HepG2 (cell line): ENCODE measurements around the gene PPRC1. TPM values are rescaled to one million over a fixed set of nuclear protein-coding genes. Genes with fewer than 3 reads are reported as not detected.

Experiments
- ATAC-seq: fragments of 200-7000 bp; cut with Tn5 transposase; 3 replicates; pipeline ENCODE4 v1.9.1; 2020; ENCODE audit warnings: mild to moderate bottlenecking, moderate library complexity
- BruUV-seq: library from RNA; stranded (reverse); fragments of 400-500 nt; replicated peaks from 2 replicates; lab custom pipeline; 2021; lab: Mats Ljungman, UMichigan
- CTCF ChIA-PET: fragments of 300-600 bp; formaldehyde crosslinking; extraction: SDS; loops from one replicate; lab custom pipeline; 2021; ENCODE audit warnings: low total read pairs, inconsistent platforms, low intra/inter-chr PET ratio; lab: Yijun Ruan, JAX
- POLR2A ChIA-PET: fragments of 350-600 bp; sonication (Branson Sonifier 250); formaldehyde crosslinking; loops from one replicate; lab custom pipeline; 2020; ENCODE audit warnings: antibody characterized with exemption, inconsistent platforms; lab: Yijun Ruan, JAX
- DNase-seq: peaks from one replicate; pipeline ENCODE4 v3.0.0-alpha.2; 2015; ENCODE audit warnings: low spot score
- FAIRE-seq: peaks from 3 replicates; lab custom pipeline; 2011; peaks lifted over from hg19 to GRCh38; lab: Jason Lieb, UNC
- H2AFZ ChIP-seq: one replicate; pipeline ENCODE4 v1.6.1; 2011; ENCODE audit warnings: low read length, inconsistent platforms
- H3K27ac ChIP-seq: fragments of 300-600 bp; 3 replicates; pipeline ENCODE4 v1.8.0; 2011; ENCODE audit warnings: mixed run types, mild to moderate bottlenecking, mixed read lengths, low read length, inconsistent platforms; ENCODE audit not compliant: insufficient read depth; ENCODE audit errors: extremely low read length
- H3K27me3 ChIP-seq, 2 experiments: fragments of 200-600 bp in 1 of 2; 2 replicates in 1 of 2; 3 replicates in 1 of 2; pipeline versions ENCODE4 v1.6.0 to v1.8.0; 2011; ENCODE audit warnings: low read length in 2 of 2, mild to moderate bottlenecking in 2 of 2, moderate library complexity in 2 of 2, inconsistent platforms in 1 of 2; ENCODE audit not compliant: insufficient read depth in 2 of 2, control insufficient read depth in 1 of 2
- H3K36me3 ChIP-seq, 2 experiments: fragments of 200-600 bp in 1 of 2; replicated peaks in 1 of 2; 2 replicates in 1 of 2; 3 replicates in 1 of 2; pipeline versions ENCODE4 v1.5.1 to v1.8.0; 2011; ENCODE audit warnings: low read length in 2 of 2, inconsistent platforms in 1 of 2; ENCODE audit not compliant: insufficient read depth in 2 of 2, control insufficient read depth in 1 of 2
- H3K4me1 ChIP-seq: 2 replicates; pipeline ENCODE4 v1.5.1; 2012; ENCODE audit warnings: low read length, inconsistent platforms; ENCODE audit not compliant: insufficient read depth
- H3K4me2 ChIP-seq: 2 replicates; pipeline ENCODE4 v1.6.0; 2011; ENCODE audit warnings: low read depth, low read length, inconsistent platforms
- H3K4me3 ChIP-seq, 3 experiments: fragments of 200-600 bp in 1 of 3; sonication (generic), shearing (Covaris generic) in 1 of 3; replicated peaks in 1 of 3; 2 replicates each; pipeline ENCODE4 v1.5.1; 2011 to 2016; ENCODE audit warnings: low read length in 3 of 3, inconsistent platforms in 2 of 3, low read depth in 2 of 3, mild to moderate bottlenecking in 2 of 3, control low read depth in 1 of 3, mixed read lengths in 1 of 3; ENCODE audit not compliant: insufficient read depth in 1 of 3
- H3K79me2 ChIP-seq: one replicate; pipeline ENCODE4 v1.6.1; 2011; ENCODE audit warnings: low read length, inconsistent platforms; ENCODE audit not compliant: insufficient read depth
- H3K9ac ChIP-seq: 2 replicates; pipeline ENCODE4 v1.6.0; 2011; ENCODE audit warnings: mild to moderate bottlenecking, low read depth, low read length, inconsistent platforms; ENCODE audit not compliant: insufficient read depth
- H3K9me3 ChIP-seq: 2 replicates; pipeline ENCODE4 v1.5.1; 2012; ENCODE audit warnings: mild to moderate bottlenecking, low read length
- H4K20me1 ChIP-seq: 2 replicates; pipeline ENCODE4 v1.6.0; 2011; ENCODE audit warnings: inconsistent platforms, mild to moderate bottlenecking, low read length, moderate library complexity; ENCODE audit not compliant: insufficient read depth
- HDAC1 ChIP-seq: sonication (generic); formaldehyde crosslinking; IDR thresholded peaks from 2 replicates; pipeline ENCODE4 v1.5.1; 2020; ENCODE audit warnings: mild to moderate bottlenecking, missing genetic modification reagents
- REL ChIP-seq: sonication (generic); formaldehyde crosslinking; conservative IDR thresholded peaks from 2 replicates; pipeline ENCODE4 v1.8.0; 2022; ENCODE audit warnings: mild to moderate bottlenecking, missing genetic modification reagents, moderate library complexity
- REXO4 ChIP-seq: sonication (generic); formaldehyde crosslinking; IDR thresholded peaks from 2 replicates; pipeline ENCODE4 v1.8.0; 2022; ENCODE audit warnings: missing genetic modification reagents, mild to moderate bottlenecking, borderline replicate concordance
- SIN3A ChIP-seq: IDR thresholded peaks from 2 replicates; pipeline ENCODE4 v1.6.1; 2011; ENCODE audit warnings: low read depth, mild to moderate bottlenecking, control low read depth, low read length, borderline replicate concordance
- TBX2 ChIP-seq: sonication (generic); formaldehyde crosslinking; IDR thresholded peaks from 2 replicates; pipeline ENCODE4 v1.5.0; 2020; ENCODE audit warnings: missing genetic modification reagents, mild to moderate bottlenecking, borderline replicate concordance
- ZC3H4 ChIP-seq: sonication (generic); formaldehyde crosslinking; IDR thresholded peaks from 2 replicates; pipeline ENCODE4 v1.4.0; 2020; ENCODE audit warnings: missing genetic modification reagents, borderline replicate concordance
- ZFX ChIP-seq: sonication (generic); formaldehyde crosslinking; IDR thresholded peaks from 2 replicates; pipeline ENCODE4 v1.4.0; 2020; ENCODE audit warnings: mild to moderate bottlenecking, low read depth, missing genetic modification reagents, moderate library complexity
- ZSCAN25 ChIP-seq: sonication (generic); formaldehyde crosslinking; IDR thresholded peaks from 2 replicates; pipeline ENCODE4 v1.8.0; 2022; ENCODE audit warnings: mild to moderate bottlenecking, missing genetic modification reagents
- WGBS: methylation state at CpG from one replicate; pipeline ENCODE4 v1.1.6; 2017; ENCODE audit warnings: low lambda C conversion rate; 5-methylcytosine and 5-hydroxymethylcytosine counted together
- in situ Hi-C: cut with HindIII; loops from 2 replicates; pipeline ENCODE4 v1.10.0; 2017; ENCODE audit warnings: low pct_unique_long_range_greater_than_20kb; ENCODE audit not compliant: extremely low pct_ligation_motif_present
- intact Hi-C: fragments of 100-400 bp; cut with micrococcal nuclease; formaldehyde crosslinking; loops from one replicate; pipeline ENCODE4 v1.10.0; 2022; ENCODE audit not compliant: unreplicated experiment
- polyA plus RNA-seq, 8 experiments: library from polyadenylated mRNA; depleted of rRNA in 3 of 8; stranded (reverse) in 7 of 8; unstranded in 1 of 8; fragments of >200 nt; fragmentation: Illumina TruSeq in 4 of 8; extraction: Trizol in 4 of 8; gene quantifications; 2 replicates each; pipeline versions ENCODE4 v1.2.1 to v1.2.3, GENCODE V29; 2011 to 2016; ENCODE audit warnings: low read depth in 4 of 8, missing spikeins in 1 of 8, mixed read lengths in 1 of 8; ENCODE audit not compliant: insufficient read depth in 1 of 8
- total RNA-seq, 5 experiments: library from RNA; depleted of rRNA; stranded (reverse); fragments of >200 nt; fragmentation: Illumina TruSeq; extraction: Trizol; gene quantifications; 2 replicates each; pipeline ENCODE4 v1.2.3, GENCODE V29; 2016; ENCODE audit warnings: low read depth in 1 of 5
- TF ChIP-seq, protein P1 (sequence below), 2 experiments: fragments of 450-650 bp in 1 of 2; sonication (generic) in 1 of 2; formaldehyde crosslinking in 1 of 2; IDR thresholded peaks; 2 replicates each; pipeline versions ENCODE4 v1.6.1 to v1.8.0; 2016 to 2022; ENCODE audit warnings: antibody characterized with exemption in 1 of 2, mild to moderate bottlenecking in 1 of 2, missing genetic modification reagents in 1 of 2
- TF ChIP-seq, protein P2 (sequence below): sonication (generic); formaldehyde crosslinking; IDR thresholded peaks from 2 replicates; pipeline ENCODE4 v1.5.1; 2020; ENCODE audit warnings: mild to moderate bottlenecking, moderate library complexity, missing genetic modification reagents

The PPRC1 gene
- total and polyA plus RNA-seq, 2 of the 13 experiments (the other 11 are each of a cell fraction or from before 2014, with no cell fraction given), result 18.7 to 24.2 TPM

DNA sequence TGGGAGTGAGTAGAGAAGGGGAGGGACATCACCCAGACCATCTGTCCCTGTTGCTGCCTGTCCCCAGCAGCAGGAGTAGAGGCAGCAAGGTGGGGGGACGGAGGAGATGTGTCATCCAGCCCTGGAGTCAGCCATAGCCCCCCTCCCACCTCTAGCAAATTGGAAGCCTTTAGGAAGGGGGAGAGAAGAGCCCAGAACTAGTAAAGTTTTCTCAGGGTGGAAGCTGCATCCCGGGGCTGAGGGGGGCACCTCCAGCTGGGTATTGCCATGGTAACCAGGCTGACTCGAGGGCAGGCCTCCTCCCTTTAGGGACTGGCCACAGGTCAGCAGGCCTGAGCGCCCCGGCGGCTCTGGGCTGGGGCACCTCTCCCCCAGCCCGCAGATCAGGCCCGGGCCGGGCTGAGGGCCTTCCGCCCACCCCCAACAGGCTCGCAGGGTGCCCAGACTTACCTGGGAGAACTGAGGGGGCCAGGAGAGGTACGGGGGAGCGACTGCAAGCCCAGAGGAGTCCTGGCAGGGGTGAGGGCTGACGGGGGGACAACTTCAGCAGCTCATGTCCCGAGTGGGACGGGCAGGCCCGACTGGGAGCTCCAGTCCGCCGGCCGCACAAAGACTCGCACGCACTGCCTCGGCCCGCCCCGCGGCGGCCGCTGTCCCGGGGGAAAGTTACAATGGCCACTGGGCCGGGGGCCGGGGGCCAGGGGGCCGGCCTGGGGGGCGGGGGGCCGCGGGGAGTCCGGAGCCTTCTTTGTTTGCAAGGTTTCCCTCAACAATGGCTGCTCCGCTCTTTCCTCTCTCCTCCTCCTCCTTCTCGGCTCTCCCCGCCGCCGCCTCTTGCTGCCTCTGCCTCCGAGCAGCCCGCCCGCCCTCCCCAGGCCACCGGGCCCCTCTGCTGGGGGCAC is 18.6 kb upstream of the PPRC1 start:
- H3K9ac ChIP-seq, result peak overlapping the region; percentile 81
- H3K4me3 ChIP-seq, result peak overlapping the region; percentile 86 to 96 (median 94)
- FAIRE-seq (no peak), DNase-seq (no peak), ATAC-seq (peak; percentile 50)
- H2AFZ ChIP-seq, result no peak overlapping the region
- peaks cover 60% of the 10 kb centered on the region for H3K4me1 ChIP-seq
- H3K79me2 ChIP-seq, result peaks cover 20% of the 10 kb centered on the region
- H3K9me3 ChIP-seq, result no peaks in the 10 kb centered on the region
- POLR2A ChIA-PET, result interaction anchor here (0.6 to 3.2 kb wide), 14 partner anchors 9 to 296 kb away, joined by 3 to 28 read pairs (median 4); partner anchors contain the start of genes NOLC1, OGA and PPRC1
- WGBS, result 2% methylated on average over 11 of the region's 45 CpGs
- intact Hi-C loops, result no loop called here
- in situ Hi-C loops, result no loop called here
- CTCF ChIA-PET, result no interaction called here
- BruUV-seq, result no TSS peak
- no peaks in the 10 kb centered on the region for H3K27me3 ChIP-seq
- H4K20me1 ChIP-seq, result peaks cover 9% of the 10 kb centered on the region
- H3K36me3 ChIP-seq, result peaks cover 18 to 27% of the 10 kb centered on the region in 2 experiments
- H3K27ac ChIP-seq, result peak overlapping the region; percentile 60
- peak overlapping the region; percentile 88 for H3K4me2 ChIP-seq
- peak; percentile 19 for TF ChIP-seq HDAC1 (CRISPR knock-in tag)
- TF ChIP-seq ZFX (CRISPR knock-in tag), result peak; percentile 66; the same call in 1 of the 2 replicates
- TF ChIP-seq, protein P1, sequence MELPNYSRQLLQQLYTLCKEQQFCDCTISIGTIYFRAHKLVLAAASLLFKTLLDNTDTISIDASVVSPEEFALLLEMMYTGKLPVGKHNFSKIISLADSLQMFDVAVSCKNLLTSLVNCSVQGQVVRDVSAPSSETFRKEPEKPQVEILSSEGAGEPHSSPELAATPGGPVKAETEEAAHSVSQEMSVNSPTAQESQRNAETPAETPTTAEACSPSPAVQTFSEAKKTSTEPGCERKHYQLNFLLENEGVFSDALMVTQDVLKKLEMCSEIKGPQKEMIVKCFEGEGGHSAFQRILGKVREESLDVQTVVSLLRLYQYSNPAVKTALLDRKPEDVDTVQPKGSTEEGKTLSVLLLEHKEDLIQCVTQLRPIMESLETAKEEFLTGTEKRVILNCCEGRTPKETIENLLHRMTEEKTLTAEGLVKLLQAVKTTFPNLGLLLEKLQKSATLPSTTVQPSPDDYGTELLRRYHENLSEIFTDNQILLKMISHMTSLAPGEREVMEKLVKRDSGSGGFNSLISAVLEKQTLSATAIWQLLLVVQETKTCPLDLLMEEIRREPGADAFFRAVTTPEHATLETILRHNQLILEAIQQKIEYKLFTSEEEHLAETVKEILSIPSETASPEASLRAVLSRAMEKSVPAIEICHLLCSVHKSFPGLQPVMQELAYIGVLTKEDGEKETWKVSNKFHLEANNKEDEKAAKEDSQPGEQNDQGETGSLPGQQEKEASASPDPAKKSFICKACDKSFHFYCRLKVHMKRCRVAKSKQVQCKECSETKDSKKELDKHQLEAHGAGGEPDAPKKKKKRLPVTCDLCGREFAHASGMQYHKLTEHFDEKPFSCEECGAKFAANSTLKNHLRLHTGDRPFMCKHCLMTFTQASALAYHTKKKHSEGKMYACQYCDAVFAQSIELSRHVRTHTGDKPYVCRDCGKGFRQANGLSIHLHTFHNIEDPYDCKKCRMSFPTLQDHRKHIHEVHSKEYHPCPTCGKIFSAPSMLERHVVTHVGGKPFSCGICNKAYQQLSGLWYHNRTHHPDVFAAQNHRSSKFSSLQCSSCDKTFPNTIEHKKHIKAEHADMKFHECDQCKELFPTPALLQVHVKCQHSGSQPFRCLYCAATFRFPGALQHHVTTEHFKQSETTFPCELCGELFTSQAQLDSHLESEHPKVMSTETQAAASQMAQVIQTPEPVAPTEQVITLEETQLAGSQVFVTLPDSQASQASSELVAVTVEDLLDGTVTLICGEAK (IDR thresholded peaks at IDR 0.05), result no peak
- TF ChIP-seq, protein P1 (CRISPR knock-in tag; IDR thresholded peaks at IDR 0.05), result 0 out of 2 replicates have a peak, but pooled peaks have one; percentile 22
- TF ChIP-seq TBX2 (CRISPR knock-in tag), result 0 out of 2 replicates have a peak, but pooled peaks have one; percentile 13
- TF ChIP-seq ZSCAN25 (CRISPR knock-in tag), result 0 out of 2 replicates have a peak, but pooled peaks have one; percentile 38
- TF ChIP-seq, protein P2, sequence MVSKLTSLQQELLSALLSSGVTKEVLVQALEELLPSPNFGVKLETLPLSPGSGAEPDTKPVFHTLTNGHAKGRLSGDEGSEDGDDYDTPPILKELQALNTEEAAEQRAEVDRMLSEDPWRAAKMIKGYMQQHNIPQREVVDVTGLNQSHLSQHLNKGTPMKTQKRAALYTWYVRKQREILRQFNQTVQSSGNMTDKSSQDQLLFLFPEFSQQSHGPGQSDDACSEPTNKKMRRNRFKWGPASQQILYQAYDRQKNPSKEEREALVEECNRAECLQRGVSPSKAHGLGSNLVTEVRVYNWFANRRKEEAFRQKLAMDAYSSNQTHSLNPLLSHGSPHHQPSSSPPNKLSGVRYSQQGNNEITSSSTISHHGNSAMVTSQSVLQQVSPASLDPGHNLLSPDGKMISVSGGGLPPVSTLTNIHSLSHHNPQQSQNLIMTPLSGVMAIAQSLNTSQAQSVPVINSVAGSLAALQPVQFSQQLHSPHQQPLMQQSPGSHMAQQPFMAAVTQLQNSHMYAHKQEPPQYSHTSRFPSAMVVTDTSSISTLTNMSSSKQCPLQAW (CRISPR knock-in tag), result 0 out of 2 replicates have a peak, but pooled peaks have one; percentile 36
- TF ChIP-seq REXO4 (CRISPR knock-in tag), result no peak
- peak; percentile 19; the same call in 1 of the 2 replicates for TF ChIP-seq SIN3A
- TF ChIP-seq ZC3H4 (CRISPR knock-in tag), result 0 out of 2 replicates have a peak, but pooled peaks have one; percentile 21
- TF ChIP-seq REL (CRISPR knock-in tag), result 0 out of 2 replicates have a peak, but pooled peaks have one; percentile 56
